NCI-H1105 treated with DMSO at 0.1 percent for 48 hours (cell line): Measurements from ENCODE around the gene MIEN1.
"Not testable (repeated sequence)": the region's sequence is repeated elsewhere in the genome, so short reads cannot be mapped to it uniquely, and the experiment has no call there.

Experiments used
- DNase-seq: peaks from one replicate; lab custom pipeline; 2025; lab: John Stamatoyannopoulos, UW

The MIEN1 gene

GRCh38 chr17:39716073-39716818, 14.1 kb downstream of the MIEN1 start:
- no peak for DNase-seq

DNA sequence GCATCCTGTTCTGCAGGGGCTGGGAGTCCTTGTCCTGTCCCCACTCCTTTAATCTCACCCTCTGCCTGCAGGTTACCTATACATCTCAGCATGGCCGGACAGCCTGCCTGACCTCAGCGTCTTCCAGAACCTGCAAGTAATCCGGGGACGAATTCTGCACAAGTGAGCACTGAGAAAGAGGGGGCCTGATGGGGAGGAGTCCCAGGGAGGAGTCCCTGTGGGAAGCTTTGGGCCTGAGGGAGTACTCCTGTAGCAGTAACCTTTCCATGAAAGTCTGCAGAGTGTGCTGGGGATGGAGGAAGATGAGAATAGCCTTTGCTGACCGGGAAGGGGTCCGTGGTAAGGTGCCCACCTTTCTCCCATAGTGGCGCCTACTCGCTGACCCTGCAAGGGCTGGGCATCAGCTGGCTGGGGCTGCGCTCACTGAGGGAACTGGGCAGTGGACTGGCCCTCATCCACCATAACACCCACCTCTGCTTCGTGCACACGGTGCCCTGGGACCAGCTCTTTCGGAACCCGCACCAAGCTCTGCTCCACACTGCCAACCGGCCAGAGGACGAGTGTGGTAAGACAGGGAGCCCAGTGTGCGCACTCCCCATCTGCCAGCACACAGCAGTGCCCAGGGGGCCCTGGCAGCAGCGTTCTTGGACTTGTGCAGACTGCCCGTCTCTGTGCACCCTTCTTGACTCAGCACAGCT, 14.8 kb downstream of the MIEN1 start:
- DNase-seq: no peak

- no peak for DNase-seq
Measured at GRCh38 chr17:39714234-39714633, 16.1 kb downstream of the MIEN1 start.

GRCh38 chr17:39711851-39712250, 18.5 kb downstream of the MIEN1 start:
- DNase-seq: no peak

DNA sequence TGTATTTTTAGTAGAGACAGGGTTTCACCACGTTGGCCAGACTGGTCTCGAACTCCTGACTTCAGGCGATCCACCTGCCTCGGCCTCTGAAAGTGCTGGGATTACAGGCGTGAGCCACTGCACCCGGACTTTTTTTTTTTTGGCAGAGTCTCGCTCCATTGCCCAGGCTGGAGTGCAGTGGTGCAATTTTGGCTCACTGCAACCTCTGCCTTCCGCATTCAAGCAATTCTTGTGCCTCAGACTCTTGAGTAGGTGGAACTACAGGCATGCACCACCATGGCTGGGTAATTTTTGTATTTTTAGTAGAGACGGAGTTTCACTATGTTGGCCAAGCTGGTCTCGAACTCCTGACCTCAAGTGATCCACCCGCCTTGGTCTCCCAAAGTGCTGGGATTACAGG, 19.3 kb downstream of the MIEN1 start:
- not testable (repeated sequence) for DNase-seq

GRCh38 chr17:39709998-39710964, 20.1 kb downstream of the MIEN1 start:
- no peak for DNase-seq

DNA sequence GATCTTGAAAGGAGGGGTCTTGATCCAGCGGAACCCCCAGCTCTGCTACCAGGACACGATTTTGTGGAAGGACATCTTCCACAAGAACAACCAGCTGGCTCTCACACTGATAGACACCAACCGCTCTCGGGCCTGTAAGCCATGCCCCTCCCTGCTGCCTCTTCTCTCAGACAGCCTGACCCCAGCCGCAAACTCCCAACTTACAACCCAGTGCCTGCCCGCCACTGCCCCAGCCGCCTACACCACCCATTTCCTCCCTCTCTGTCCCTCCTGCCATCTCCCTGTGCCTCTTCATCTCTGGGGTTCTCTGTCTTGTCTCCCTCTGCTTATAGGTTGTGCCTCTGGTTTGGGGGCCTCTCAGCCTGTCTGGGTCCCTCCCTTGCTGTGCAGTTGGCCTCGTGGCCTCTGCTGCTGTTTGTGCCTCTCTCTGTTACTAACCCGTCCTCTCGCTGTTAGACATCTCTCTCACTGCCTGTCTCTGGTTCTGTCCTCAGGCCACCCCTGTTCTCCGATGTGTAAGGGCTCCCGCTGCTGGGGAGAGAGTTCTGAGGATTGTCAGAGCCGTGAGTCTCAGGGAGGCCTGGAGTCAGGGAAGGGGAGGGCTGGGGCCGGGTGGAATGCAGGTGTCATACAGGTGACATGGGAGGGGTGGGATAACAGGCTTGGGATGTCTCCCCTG, 20.9 kb downstream of the MIEN1 start:
- no peak for DNase-seq

DNA sequence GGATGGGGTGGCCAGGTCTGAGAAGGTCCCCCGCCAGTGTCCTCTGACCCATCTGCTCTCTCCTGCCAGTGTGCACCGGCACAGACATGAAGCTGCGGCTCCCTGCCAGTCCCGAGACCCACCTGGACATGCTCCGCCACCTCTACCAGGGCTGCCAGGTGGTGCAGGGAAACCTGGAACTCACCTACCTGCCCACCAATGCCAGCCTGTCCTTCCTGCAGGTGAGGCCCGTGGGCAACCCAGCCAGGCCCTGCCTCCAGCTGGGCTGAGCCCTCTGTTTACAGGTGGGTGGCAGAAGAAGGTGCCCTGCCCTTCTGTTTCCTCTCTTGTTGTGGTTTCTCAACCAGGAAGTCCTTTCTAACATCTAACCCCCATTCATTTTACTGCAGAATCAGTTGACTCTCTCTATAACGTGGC, 23.4 kb downstream of the MIEN1 start:
- no peak for DNase-seq

GRCh38 chr17:39706383-39706782, 23.9 kb downstream of the MIEN1 start:
- no peak for DNase-seq

- no peak for DNase-seq
Measured at GRCh38 chr17:39705786-39706348, 24.5 kb downstream of the MIEN1 start.

GRCh38 chr17:39704821-39705551, 25.3 kb downstream of the MIEN1 start:
- DNase-seq: no peak

- no peak for DNase-seq
Measured at GRCh38 chr17:39703913-39704312, 26.4 kb downstream of the MIEN1 start.

GRCh38 chr17:39702901-39703893, 27.1 kb downstream of the MIEN1 start:
- no peak for DNase-seq

- no peak for DNase-seq
Measured at GRCh38 chr17:39701784-39702422, 28.4 kb downstream of the MIEN1 start.

DNA sequence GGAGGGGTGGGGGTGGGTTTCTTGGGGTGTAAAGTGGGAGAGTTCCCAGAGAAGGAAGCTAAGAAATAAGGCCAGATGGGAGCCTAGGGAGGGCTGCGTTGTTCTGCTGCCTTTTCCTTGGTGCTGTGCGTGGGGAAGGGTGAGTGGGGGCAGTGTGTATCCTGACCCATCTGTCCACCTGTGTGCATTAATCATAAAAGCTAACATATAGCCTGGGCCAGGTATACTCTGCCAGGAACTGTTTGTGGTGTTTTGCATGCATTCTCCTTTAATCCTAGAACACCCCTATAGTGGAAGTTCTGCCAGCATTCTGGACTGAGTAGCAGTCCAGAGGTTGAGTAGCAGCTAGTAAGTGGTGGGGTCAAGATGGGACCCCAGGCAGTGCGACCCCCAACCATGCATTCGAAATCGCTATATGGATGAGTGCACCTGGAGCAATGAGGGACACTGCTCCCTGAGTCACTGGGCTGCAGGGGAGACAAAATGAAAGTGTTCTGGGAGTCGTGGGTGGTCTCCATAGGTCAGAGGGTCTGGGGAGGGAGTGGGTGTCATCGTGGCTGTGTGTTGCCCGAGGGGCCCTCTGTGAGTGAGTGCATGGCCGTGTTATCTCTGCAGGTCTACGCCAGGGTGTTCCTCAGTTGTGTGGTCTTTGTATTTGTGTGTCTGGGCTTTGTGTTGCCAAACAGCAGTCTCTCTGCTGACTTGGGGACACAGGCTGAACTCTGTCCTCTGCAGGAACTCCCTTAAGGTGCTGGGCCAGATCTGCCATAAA, 29.1 kb downstream of the MIEN1 start:
- DNase-seq: no peak

- DNase-seq: no peak
Measured at GRCh38 chr17:39700148-39700987, 30.0 kb downstream of the MIEN1 start.

DNA sequence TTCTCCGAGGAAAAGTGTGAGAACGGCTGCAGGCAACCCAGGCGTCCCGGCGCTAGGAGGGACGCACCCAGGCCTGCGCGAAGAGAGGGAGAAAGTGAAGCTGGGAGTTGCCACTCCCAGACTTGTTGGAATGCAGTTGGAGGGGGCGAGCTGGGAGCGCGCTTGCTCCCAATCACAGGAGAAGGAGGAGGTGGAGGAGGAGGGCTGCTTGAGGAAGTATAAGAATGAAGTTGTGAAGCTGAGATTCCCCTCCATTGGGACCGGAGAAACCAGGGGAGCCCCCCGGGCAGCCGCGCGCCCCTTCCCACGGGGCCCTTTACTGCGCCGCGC, 30.5 kb downstream of the MIEN1 start, which contains the start of gene ERBB2:
Gene ERBB2 (plus strand): TSS at position 247 of the 330 bp plus-strand sequence. CDS start 175 bp downstream, outside the sequence.
- no peak for DNase-seq
